GM21423 (cell line): Measurements from ENCODE around the gene PCBP3.

Experiments used
- ATAC-seq: cut with Tn5 transposase; IDR thresholded peaks from one replicate; pipeline ENCODE4 v1.9.1; 2021; ENCODE audit warnings: mild to moderate bottlenecking, moderate library complexity; ENCODE audit not compliant: unreplicated experiment

Gene PCBP3

GRCh38 chr21:45869121-45870007, 225.8 kb downstream of the PCBP3 start:
- ATAC-seq, result no peak

GRCh38 chr21:45870421-45870820, 226.9 kb downstream of the PCBP3 start:
- ATAC-seq, result no peak

- no peak for ATAC-seq
These were observed 227.5 kb downstream of the PCBP3 start for GRCh38 chr21:45870851-45871615.

- no peak for ATAC-seq
These were observed 228.2 kb downstream of the PCBP3 start for GRCh38 chr21:45871616-45872236.

- no peak for ATAC-seq
These were observed 228.9 kb downstream of the PCBP3 start for GRCh38 chr21:45872471-45872870.

- no peak for ATAC-seq
These were observed 229.4 kb downstream of the PCBP3 start for GRCh38 chr21:45872902-45873301.

GRCh38 chr21:45873418-45873817, 229.9 kb downstream of the PCBP3 start:
- ATAC-seq, result no peak

- no peak for ATAC-seq
These were observed 230.3 kb downstream of the PCBP3 start for GRCh38 chr21:45873866-45874265.

GRCh38 chr21:45874716-45875415, 231.3 kb downstream of the PCBP3 start:
- ATAC-seq, result no peak

GRCh38 chr21:45875416-45875760, 231.9 kb downstream of the PCBP3 start:
- no peak for ATAC-seq

GRCh38 chr21:45875881-45876280, 232.4 kb downstream of the PCBP3 start:
- no peak for ATAC-seq

GRCh38 chr21:45876381-45877170, 233.1 kb downstream of the PCBP3 start:
- ATAC-seq, result no peak

- no peak for ATAC-seq
These were observed 233.6 kb downstream of the PCBP3 start for GRCh38 chr21:45877171-45877438.

- ATAC-seq, result no peak
These were observed 234.4 kb downstream of the PCBP3 start for GRCh38 chr21:45877821-45878469.

GRCh38 chr21:45880097-45881068, 236.9 kb downstream of the PCBP3 start:
- no peak for ATAC-seq

GRCh38 chr21:45882645-45883044, 239.1 kb downstream of the PCBP3 start:
- ATAC-seq, result no peak

GRCh38 chr21:45883090-45883489, 239.6 kb downstream of the PCBP3 start:
- ATAC-seq, result no peak

GRCh38 chr21:45885597-45885929, 242.0 kb downstream of the PCBP3 start:
- no peak for ATAC-seq
